ENCODE results near the gene CRHBP.

- no peak for TF ChIP-seq ZNF70 (CRISPR knock-in tag; IDR thresholded peaks at IDR 0.05)
- TF ChIP-seq PATZ1 (CRISPR knock-in tag; IDR thresholded peaks at IDR 0.05; ENCODE audit: borderline replicate concordance): no peak
- no peak for TF ChIP-seq CREB5 (CRISPR knock-in tag; IDR thresholded peaks at IDR 0.05; ENCODE audit: low read depth)
- no peak for TF ChIP-seq ZFP30 (CRISPR knock-in tag; IDR thresholded peaks at IDR 0.05)
- TF ChIP-seq OSR1 (CRISPR knock-in tag; IDR thresholded peaks at IDR 0.05): no peak
- TF ChIP-seq ARNTL (CRISPR knock-in tag; IDR thresholded peaks at IDR 0.05; ENCODE audit: borderline replicate concordance, low read depth): no peak
- TF ChIP-seq TCF4 (CRISPR knock-in tag; IDR thresholded peaks at IDR 0.05; ENCODE audit: borderline replicate concordance): no peak
- TF ChIP-seq CSDC2 (CRISPR knock-in tag; IDR thresholded peaks at IDR 0.05): no peak
- no peak for TF ChIP-seq BACH2 (CRISPR knock-in tag; IDR thresholded peaks at IDR 0.05; ENCODE audit: borderline replicate concordance)
- no peak for TF ChIP-seq ZNF565 (CRISPR knock-in tag; conservative IDR thresholded peaks at IDR 0.05; ENCODE audit: low read depth)
- TF ChIP-seq TOX (CRISPR knock-in tag; IDR thresholded peaks at IDR 0.05; ENCODE audit: borderline replicate concordance): no peak
- TF ChIP-seq TSHZ2 (CRISPR knock-in tag; IDR thresholded peaks at IDR 0.05): no peak
- TF ChIP-seq ZNF8 (CRISPR knock-in tag; IDR thresholded peaks at IDR 0.05): no peak
- TF ChIP-seq RARB (CRISPR knock-in tag; IDR thresholded peaks at IDR 0.05): no peak
Measured at GRCh38 chr5:76971511-76971910, 18.7 kb downstream of the CRHBP start.

Measured in SK-N-SH treated with all-trans-retinoic acid at 6 μM for 48 hours (cell line).